Body of pancreas (tissue), 4 donors: ENCODE results near the gene NUP93. TPM values are rescaled to one million over a fixed set of nuclear protein-coding genes. Genes with fewer than 3 reads are reported as not detected.

Source experiments
- ATAC-seq: fragments of 150-250 bp; one replicate; pipeline ENCODE4 v1.9.1; 2016
- DNase-seq, 4 donors: peaks; one replicate each; pipeline ENCODE4 v3.0.0-alpha.2; 2019
- H3K27ac ChIP-seq, 4 donors: fragments of 200-600 bp; sonication (generic); 1 replicate in 3 of 4; 2 replicates in 1 of 4; pipeline versions ENCODE4 v1.5.1 to v1.6.1; 2016 to 2019; ENCODE audit warnings: mild to moderate bottlenecking in 1 of 4, mixed read lengths in 1 of 4, moderate library complexity in 1 of 4
- H3K27me3 ChIP-seq, 2 donors: fragments of 200-600 bp; sonication (generic); one replicate each; pipeline ENCODE4 v1.6.0; 2016; ENCODE audit warnings: mild to moderate bottlenecking in 1 of 2
- H3K36me3 ChIP-seq, 2 donors: fragments of 200-600 bp; sonication (generic); replicated peaks in 1 of 2; 2 replicates each; pipeline ENCODE4 v1.5.1; 2016; ENCODE audit warnings: low read depth in 2 of 2; ENCODE audit not compliant: insufficient read depth in 1 of 2
- H3K4me1 ChIP-seq: fragments of 200-600 bp; sonication (generic); one replicate; pipeline ENCODE4 v1.6.0; 2016
- H3K4me3 ChIP-seq, 2 donors: fragments of 200-600 bp; sonication (generic); 1 replicate in 1 of 2; 2 replicates in 1 of 2; pipeline ENCODE4 v1.5.1; 2016 to 2019
- H3K9me3 ChIP-seq, 3 donors: fragments of 200-600 bp; sonication (generic); 1 replicate in 2 of 3; 2 replicates in 1 of 3; pipeline ENCODE4 v1.5.1; 2016
- POLR2A ChIP-seq, 3 donors: fragments of 450-650 bp; IDR thresholded peaks; one replicate each; pipeline ENCODE4 v1.6.1; 2016; ENCODE audit warnings: antibody characterized with exemption in 3 of 3, mild to moderate bottlenecking in 2 of 3
- WGBS, 2 donors: methylation state at CpG; one replicate each; pipeline ENCODE4 v1.1.5; 2017; 5-methylcytosine and 5-hydroxymethylcytosine counted together
- intact Hi-C: fragments of 100-400 bp; cut with DNase I; formaldehyde crosslinking; loops from one replicate; pipeline ENCODE4 v1.15.1; 2023
- total RNA-seq, 2 donors: library from RNA; depleted of rRNA; stranded (reverse); fragments of >200 nt; gene quantifications; one replicate each; pipeline ENCODE4 v1.1.0, GENCODE V29; 2016
- TF ChIP-seq, protein P1 (sequence below), 7 experiments: fragments of 450-650 bp in 4 of 7; fragments of 200-600 bp in 3 of 7; sonication (generic) in 3 of 7; IDR thresholded peaks; one replicate each; pipeline ENCODE4 v1.5.1; 2016 to 2019; ENCODE audit warnings: antibody characterized with exemption in 7 of 7

Gene NUP93
- total RNA-seq, 2 donors from 2014 or later, result 12.2 to 19.1 TPM

DNA sequence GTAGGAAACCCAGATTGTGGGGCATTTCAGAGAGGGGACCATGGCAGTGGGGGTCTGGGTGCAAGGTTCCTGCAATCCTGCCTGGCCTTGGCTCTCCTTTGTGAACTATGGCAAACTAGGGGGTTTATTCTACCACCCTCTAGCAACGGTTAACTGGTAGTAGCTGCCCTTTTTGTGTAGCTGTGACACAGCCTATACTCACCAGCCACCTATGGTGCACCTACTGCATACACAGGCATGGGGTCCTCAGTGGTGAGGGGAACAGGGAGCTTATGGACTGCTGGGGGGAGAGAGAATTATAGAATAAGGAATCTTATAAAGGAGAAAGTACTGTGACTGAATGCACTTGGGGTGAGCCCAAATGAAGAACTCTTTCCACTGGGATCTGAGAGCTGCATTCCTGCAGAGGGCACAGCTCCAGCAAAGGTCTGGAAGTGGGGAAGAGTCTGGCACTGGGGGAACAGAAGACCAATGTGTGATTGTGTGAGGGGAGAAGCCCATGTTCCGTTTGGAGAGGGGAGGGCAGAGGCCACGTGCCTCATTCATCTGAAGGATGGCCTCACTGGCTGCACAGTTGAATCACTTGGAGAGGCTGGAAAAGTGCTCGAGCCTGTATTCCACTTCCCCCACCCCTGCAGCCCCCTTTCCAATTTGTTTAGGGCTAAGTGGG is 45.5 kb upstream of the NUP93 start:
- ATAC-seq, result peak; percentile 3
- Histone ChIP-seq H3K9me3 (no peaks in the 10 kb centered on the region), H3K4me1 (peaks cover 63% of the 10 kb centered on the region), H3K4me3 (peak overlapping the region in 1 of 2 donors; percentile 64), H3K27ac (peak overlapping the region; percentile 79 to 93 (median 88)), H3K36me3 (no peaks in the 10 kb centered on the region), H3K27me3 (no peaks in the 10 kb centered on the region)
- DNase-seq, result peak; percentile 44 to 58 (median 48)
- no peak for TF ChIP-seq POLR2A (IDR thresholded peaks at IDR 0.05)
- TF ChIP-seq, protein P1, sequence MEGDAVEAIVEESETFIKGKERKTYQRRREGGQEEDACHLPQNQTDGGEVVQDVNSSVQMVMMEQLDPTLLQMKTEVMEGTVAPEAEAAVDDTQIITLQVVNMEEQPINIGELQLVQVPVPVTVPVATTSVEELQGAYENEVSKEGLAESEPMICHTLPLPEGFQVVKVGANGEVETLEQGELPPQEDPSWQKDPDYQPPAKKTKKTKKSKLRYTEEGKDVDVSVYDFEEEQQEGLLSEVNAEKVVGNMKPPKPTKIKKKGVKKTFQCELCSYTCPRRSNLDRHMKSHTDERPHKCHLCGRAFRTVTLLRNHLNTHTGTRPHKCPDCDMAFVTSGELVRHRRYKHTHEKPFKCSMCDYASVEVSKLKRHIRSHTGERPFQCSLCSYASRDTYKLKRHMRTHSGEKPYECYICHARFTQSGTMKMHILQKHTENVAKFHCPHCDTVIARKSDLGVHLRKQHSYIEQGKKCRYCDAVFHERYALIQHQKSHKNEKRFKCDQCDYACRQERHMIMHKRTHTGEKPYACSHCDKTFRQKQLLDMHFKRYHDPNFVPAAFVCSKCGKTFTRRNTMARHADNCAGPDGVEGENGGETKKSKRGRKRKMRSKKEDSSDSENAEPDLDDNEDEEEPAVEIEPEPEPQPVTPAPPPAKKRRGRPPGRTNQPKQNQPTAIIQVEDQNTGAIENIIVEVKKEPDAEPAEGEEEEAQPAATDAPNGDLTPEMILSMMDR (IDR thresholded peaks at IDR 0.05), result no peak
- 23 to 35% methylated on average over 4 of the region's 4 CpGs for WGBS, 2 donors
- intact Hi-C loops, result no loop called here

GRCh38 chr16:56684926-56685590 is 44.9 kb upstream of the NUP93 start:
- WGBS, 2 donors, result 35 to 44% methylated on average over 3 to 4 of the region's 4 CpGs
- intact Hi-C loops, result no loop called here
- DNase-seq (peak; percentile 77 to 85 (median 80)), ATAC-seq (peak; percentile 47)
- TF ChIP-seq POLR2A (IDR thresholded peaks at IDR 0.05), result peak; percentile 32 to 88 (median 84)
- TF ChIP-seq, protein P1 (IDR thresholded peaks at IDR 0.05), result no peak
- Histone ChIP-seq H3K27me3 (no peaks in the 10 kb centered on the region), H3K4me1 (peaks cover 63% of the 10 kb centered on the region), H3K4me3 (no peak overlapping the region), H3K36me3 (no peaks in the 10 kb centered on the region), H3K9me3 (no peaks in the 10 kb centered on the region), H3K27ac (peak overlapping the region; percentile 79 to 93 (median 88))

DNA sequence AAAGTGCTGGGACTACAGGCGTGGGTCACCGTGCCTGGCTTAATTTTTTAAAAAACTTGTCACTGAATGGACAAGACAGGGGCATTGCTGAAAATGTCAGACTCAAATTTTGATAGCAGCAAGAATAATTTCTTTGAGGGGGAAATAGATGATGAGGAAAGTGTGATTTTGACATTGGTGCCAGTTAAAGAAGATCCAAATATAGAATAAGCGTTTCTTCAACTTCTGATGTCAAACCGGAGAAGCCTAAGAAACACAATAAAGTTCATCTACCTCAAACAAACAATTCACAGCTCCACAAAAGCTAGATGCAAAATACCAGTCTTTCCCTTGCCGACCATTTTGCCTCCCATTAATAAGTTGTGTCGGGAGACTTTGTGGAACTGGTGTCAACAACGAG is 43.2 kb upstream of the NUP93 start:
- ATAC-seq, result no peak
- no peaks in the 10 kb centered on the region for H3K27me3 ChIP-seq
- intact Hi-C loops, result no loop called here
- H3K36me3 ChIP-seq, result no peaks in the 10 kb centered on the region
- no peaks in the 10 kb centered on the region for H3K9me3 ChIP-seq
- TF ChIP-seq, protein P1 (IDR thresholded peaks at IDR 0.05), result no peak
- no peak for TF ChIP-seq POLR2A (IDR thresholded peaks at IDR 0.05)
- H3K4me1 ChIP-seq, result peaks cover 59% of the 10 kb centered on the region
- WGBS, 2 donors, result 87 to 95% methylated on average over 7 of the region's 7 CpGs
- DNase-seq, result peak in 1 of 4 donors; percentile 4
- no peak overlapping the region for H3K4me3 ChIP-seq
- H3K27ac ChIP-seq, result peak overlapping the region in 1 of 4 donors; percentile 88

- Histone ChIP-seq H3K27ac (peak overlapping the region; percentile 32 to 75 (median 54)), H3K4me3 (no peak overlapping the region), H3K27me3 (no peaks in the 10 kb centered on the region), H3K9me3 (no peaks in the 10 kb centered on the region), H3K4me1 (peaks cover 62% of the 10 kb centered on the region), H3K36me3 (no peaks in the 10 kb centered on the region)
- no peak for DNase-seq
- 22 to 35% methylated on average over 1 of the region's 1 CpG for WGBS, 2 donors
- intact Hi-C loops, result no loop called here
- no peak for ATAC-seq
- TF ChIP-seq, protein P1 (IDR thresholded peaks at IDR 0.05), result no peak
- TF ChIP-seq POLR2A (IDR thresholded peaks at IDR 0.05), result no peak
These were observed 41.2 kb upstream of the NUP93 start for GRCh38 chr16:56688762-56689161.
